ENCODE measurements around the gene CNN2.

DNA sequence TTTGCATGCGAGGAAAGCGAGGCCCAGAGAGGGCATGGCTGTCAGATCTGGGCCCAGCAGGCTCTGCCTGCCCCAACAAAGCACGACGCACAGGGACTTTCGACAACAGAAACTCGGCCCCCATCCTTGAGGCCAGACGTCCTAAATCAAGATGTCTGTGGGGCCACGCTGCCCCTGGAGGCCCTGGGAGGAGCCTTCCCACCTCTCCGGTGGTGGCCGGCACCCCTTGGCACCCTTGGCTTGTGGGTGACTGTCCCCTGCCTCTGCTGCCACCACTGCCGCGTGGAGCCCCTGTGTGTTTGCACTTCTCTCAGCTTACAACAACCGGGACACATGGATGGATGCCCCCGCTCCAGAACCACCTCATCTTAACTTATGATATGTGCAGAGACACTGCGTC lies 37.9 kb upstream of the CNN2 start:
- TF ChIP-seq, protein P1, sequence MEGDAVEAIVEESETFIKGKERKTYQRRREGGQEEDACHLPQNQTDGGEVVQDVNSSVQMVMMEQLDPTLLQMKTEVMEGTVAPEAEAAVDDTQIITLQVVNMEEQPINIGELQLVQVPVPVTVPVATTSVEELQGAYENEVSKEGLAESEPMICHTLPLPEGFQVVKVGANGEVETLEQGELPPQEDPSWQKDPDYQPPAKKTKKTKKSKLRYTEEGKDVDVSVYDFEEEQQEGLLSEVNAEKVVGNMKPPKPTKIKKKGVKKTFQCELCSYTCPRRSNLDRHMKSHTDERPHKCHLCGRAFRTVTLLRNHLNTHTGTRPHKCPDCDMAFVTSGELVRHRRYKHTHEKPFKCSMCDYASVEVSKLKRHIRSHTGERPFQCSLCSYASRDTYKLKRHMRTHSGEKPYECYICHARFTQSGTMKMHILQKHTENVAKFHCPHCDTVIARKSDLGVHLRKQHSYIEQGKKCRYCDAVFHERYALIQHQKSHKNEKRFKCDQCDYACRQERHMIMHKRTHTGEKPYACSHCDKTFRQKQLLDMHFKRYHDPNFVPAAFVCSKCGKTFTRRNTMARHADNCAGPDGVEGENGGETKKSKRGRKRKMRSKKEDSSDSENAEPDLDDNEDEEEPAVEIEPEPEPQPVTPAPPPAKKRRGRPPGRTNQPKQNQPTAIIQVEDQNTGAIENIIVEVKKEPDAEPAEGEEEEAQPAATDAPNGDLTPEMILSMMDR (IDR thresholded peaks at IDR 0.05), result no peak
- TF ChIP-seq POLR2A (IDR thresholded peaks at IDR 0.05) (no peak), EP300 (IDR thresholded peaks at IDR 0.05) (no peak)

All from ovary (tissue), 3 donors.